Inflammatory macrophage treated with lipopolysaccharide for 4 hours (primary cell): ENCODE measurements around the gene FAM53A.

Experiments used
- DNase-seq: peaks from one replicate; pipeline ENCODE4 v3.0.0-alpha.2; 2020

The FAM53A gene

GRCh38 chr4:1601852-1602654 lies 82.1 kb downstream of the FAM53A start:
- no peak for DNase-seq

GRCh38 chr4:1601533-1601835 lies 82.6 kb downstream of the FAM53A start:
- DNase-seq, result no peak

- no peak for DNase-seq
These were observed 83.1 kb downstream of the FAM53A start for GRCh38 chr4:1600811-1601532.

GRCh38 chr4:1600211-1600780 lies 83.8 kb downstream of the FAM53A start:
- DNase-seq, result no peak

GRCh38 chr4:1599491-1600210 lies 84.5 kb downstream of the FAM53A start:
- no peak for DNase-seq

GRCh38 chr4:1599026-1599481 lies 85.1 kb downstream of the FAM53A start:
- DNase-seq, result no peak

- no peak for DNase-seq
These were observed 85.7 kb downstream of the FAM53A start for GRCh38 chr4:1598206-1599025.

GRCh38 chr4:1597021-1597931 lies 86.8 kb downstream of the FAM53A start:
- no peak for DNase-seq

GRCh38 chr4:1596393-1596792 lies 87.7 kb downstream of the FAM53A start:
- no peak for DNase-seq

- DNase-seq, result no peak
These were observed 88.3 kb downstream of the FAM53A start for GRCh38 chr4:1595789-1596325.

- no peak for DNase-seq
These were observed 89.0 kb downstream of the FAM53A start for GRCh38 chr4:1594871-1595788.

- no peak for DNase-seq
These were observed 90.2 kb downstream of the FAM53A start for GRCh38 chr4:1593881-1594345.

- no peak for DNase-seq
These were observed 90.7 kb downstream of the FAM53A start for GRCh38 chr4:1593458-1593857.

GRCh38 chr4:1592709-1593417 lies 91.2 kb downstream of the FAM53A start:
- no peak for DNase-seq

- DNase-seq, result no peak
These were observed 91.9 kb downstream of the FAM53A start for GRCh38 chr4:1592068-1592708.

GRCh38 chr4:1591107-1591506 lies 93.0 kb downstream of the FAM53A start:
- DNase-seq, result no peak

- DNase-seq, result no peak
These were observed 93.9 kb downstream of the FAM53A start for GRCh38 chr4:1590244-1590643.
